ENCODE results near the gene TTL. TPM values are rescaled to one million over a fixed set of nuclear protein-coding genes. Genes with fewer than 3 reads are reported as not detected.
"Not testable (repeated sequence)": the region's sequence is repeated elsewhere in the genome, so short reads cannot be mapped to it uniquely, and the experiment has no call there.

Gene TTL
- total RNA-seq, 4 donors from 2014 or later, result 3.8 to 45.5 (median 26.4) TPM

- Histone ChIP-seq H3K9me3 (no peaks in the 10 kb centered on the region), H3K36me3 (no peaks in the 10 kb centered on the region), H3K4me3 (peak within 1 kb of the TSS; percentile 70 to 76), H3K4me1 (peaks cover 0 to 10% of the 10 kb centered on the region in 2 donors), H3K27me3 (no peaks in the 10 kb centered on the region), H3K27ac (peak within 1 kb of the TSS; percentile 89 to 96)
- intact Hi-C loops (cut with DNase I; ENCODE audit: low total_unique reads), result no loop called here
- DNase-seq, result peak; percentile 81
- no peak for TF ChIP-seq POLR2A (IDR thresholded peaks at IDR 0.05)
- TF ChIP-seq CTCF (IDR thresholded peaks at IDR 0.05), result no peak
Observed at GRCh38 chr2:112542123-112542983, 60.4 kb downstream of the TTL start, which contains the start of gene POLR1B. Gene POLR1B, plus strand, starts transcription at chr2:112542465. Its CDS starts 30 bp downstream, at chr2:112542495.

- Histone ChIP-seq H3K4me3 (peak overlapping the region; percentile 70 to 76), H3K36me3 (no peaks in the 10 kb centered on the region), H3K27me3 (no peaks in the 10 kb centered on the region), H3K27ac (no peak overlapping the region), H3K4me1 (peaks cover 0 to 10% of the 10 kb centered on the region in 2 donors), H3K9me3 (no peaks in the 10 kb centered on the region)
- no peak for TF ChIP-seq CTCF (IDR thresholded peaks at IDR 0.05)
- TF ChIP-seq POLR2A (IDR thresholded peaks at IDR 0.05), result no peak
- no peak for DNase-seq
- intact Hi-C loops (cut with DNase I; ENCODE audit: low total_unique reads), result no loop called here
Observed at GRCh38 chr2:112542984-112543661, 61.2 kb downstream of the TTL start.

- H3K36me3 ChIP-seq, result no peaks in the 10 kb centered on the region
- no peak overlapping the region for H3K27ac ChIP-seq
- TF ChIP-seq CTCF (IDR thresholded peaks at IDR 0.05) (no peak), POLR2A (IDR thresholded peaks at IDR 0.05) (no peak)
- no peaks in the 10 kb centered on the region for H3K27me3 ChIP-seq
- intact Hi-C loops (cut with DNase I; ENCODE audit: low total_unique reads), result no loop called here
- H3K9me3 ChIP-seq, result no peaks in the 10 kb centered on the region
- DNase-seq, result no peak
- peaks cover 0 to 10% of the 10 kb centered on the region in 2 donors for H3K4me1 ChIP-seq
- H3K4me3 ChIP-seq, result no peak overlapping the region
Observed at GRCh38 chr2:112547333-112547732, 65.4 kb downstream of the TTL start.

- Histone ChIP-seq H3K27me3 (no peaks in the 10 kb centered on the region), H3K4me1 (no peaks in the 10 kb centered on the region), H3K36me3 (no peaks in the 10 kb centered on the region), H3K4me3 (no peak overlapping the region), H3K27ac (no peak overlapping the region), H3K9me3 (no peaks in the 10 kb centered on the region)
- intact Hi-C loops (cut with DNase I; ENCODE audit: low total_unique reads), result no loop called here
- no peak for DNase-seq
- TF ChIP-seq POLR2A (IDR thresholded peaks at IDR 0.05) (no peak), CTCF (IDR thresholded peaks at IDR 0.05) (no peak)
Observed at GRCh38 chr2:112548980-112549379, 67.0 kb downstream of the TTL start.

GRCh38 chr2:112566104-112566503 lies 84.1 kb downstream of the TTL start:
- intact Hi-C loops (cut with DNase I; ENCODE audit: low total_unique reads), result no loop called here
- TF ChIP-seq CTCF (IDR thresholded peaks at IDR 0.05), result no peak
- no peak for TF ChIP-seq POLR2A (IDR thresholded peaks at IDR 0.05)
- no peaks in the 10 kb centered on the region for H3K4me1 ChIP-seq
- no peaks in the 10 kb centered on the region for H3K9me3 ChIP-seq
- H3K27me3 ChIP-seq, result no peaks in the 10 kb centered on the region
- no peak overlapping the region for H3K27ac ChIP-seq
- H3K4me3 ChIP-seq, result no peak overlapping the region
- no peaks in the 10 kb centered on the region for H3K36me3 ChIP-seq
- DNase-seq, result no peak

GRCh38 chr2:112566508-112566907 lies 84.6 kb downstream of the TTL start:
- not testable (repeated sequence) for H3K36me3 ChIP-seq

More at GRCh38 chr2:112566508-112566907, 84.6 kb downstream of the TTL start:
- H3K27me3 ChIP-seq; H3K4me1 ChIP-seq; H3K9me3 ChIP-seq; H3K4me3 ChIP-seq; DNase-seq; intact Hi-C loops (cut with DNase I; ENCODE audit: low total_unique reads); H3K27ac ChIP-seq: not testable (repeated sequence)

Measured in uterus (tissue), 4 donors.